NT2/D1 (cell line): Measurements from ENCODE around the gene QRFP.

ENCODE experiments used
- DNase-seq: peaks from one replicate; pipeline ENCODE4 v3.0.0-alpha.2; 2011; ENCODE audit warnings: low read depth, low spot score
- H3K27me3 ChIP-seq: 2 replicates; pipeline ENCODE4 v1.6.0; 2011; ENCODE audit warnings: mild to moderate bottlenecking; ENCODE audit not compliant: insufficient read length, insufficient read depth
- H3K36me3 ChIP-seq: 2 replicates; pipeline ENCODE4 v1.6.1; 2011; ENCODE audit warnings: mild to moderate bottlenecking, low read length, mixed read lengths; ENCODE audit not compliant: insufficient read depth, insufficient read length
- H3K4me1 ChIP-seq: 2 replicates; pipeline ENCODE4 v1.5.1; 2011; ENCODE audit not compliant: insufficient read depth, insufficient read length
- H3K4me3 ChIP-seq: 2 replicates; pipeline ENCODE4 v1.5.1; 2011; ENCODE audit warnings: low read depth; ENCODE audit not compliant: insufficient read length
- H3K9ac ChIP-seq: 2 replicates; pipeline ENCODE4 v1.6.0; 2011; ENCODE audit warnings: low read depth; ENCODE audit not compliant: insufficient read length
- H3K9me3 ChIP-seq: 2 replicates; pipeline ENCODE4 v1.5.1; 2011; ENCODE audit warnings: mild to moderate bottlenecking, low read length; ENCODE audit not compliant: insufficient read depth
- SUZ12 ChIP-seq: IDR thresholded peaks from 2 replicates; pipeline ENCODE4 v1.6.1; 2011; ENCODE audit not compliant: insufficient read length, insufficient read depth; ENCODE audit errors: extremely low read depth
- YY1 ChIP-seq: IDR thresholded peaks from 2 replicates; pipeline ENCODE4 v1.6.1; 2011; ENCODE audit not compliant: insufficient read length, insufficient read depth
- ZNF274 ChIP-seq: IDR thresholded peaks from 2 replicates; pipeline ENCODE4 v1.6.1; 2011; ENCODE audit warnings: mild to moderate bottlenecking, low read depth, low read length

QRFP gene

GRCh38 chr9:130885484-130886375 is 10.9 kb downstream of the QRFP start:
- Histone ChIP-seq H3K9ac (no peak overlapping the region), H3K4me1 (peaks cover 4% of the 10 kb centered on the region), H3K4me3 (no peak overlapping the region), H3K27me3 (no peaks in the 10 kb centered on the region), H3K9me3 (no peaks in the 10 kb centered on the region), H3K36me3 (peaks cover 92% of the 10 kb centered on the region)
- TF ChIP-seq YY1 (no peak), SUZ12 (no peak), ZNF274 (no peak)
- no peak for DNase-seq

- H3K4me3 ChIP-seq = no peak overlapping the region
- DNase-seq = no peak
- no peak overlapping the region for H3K9ac ChIP-seq
- TF ChIP-seq YY1 = no peak
- H3K4me1 ChIP-seq = peaks cover 4% of the 10 kb centered on the region
- H3K27me3 ChIP-seq = no peaks in the 10 kb centered on the region
- no peaks in the 10 kb centered on the region for H3K9me3 ChIP-seq
- H3K36me3 ChIP-seq = peaks cover 92% of the 10 kb centered on the region
Observed at GRCh38 chr9:130884542-130885483, 11.8 kb downstream of the QRFP start.

- DNase-seq = no peak
- H3K36me3 ChIP-seq = peaks cover 97% of the 10 kb centered on the region
- no peak overlapping the region for H3K9ac ChIP-seq
- TF ChIP-seq SUZ12 (no peak), ZNF274 (no peak), YY1 (no peak)
- no peaks in the 10 kb centered on the region for H3K27me3 ChIP-seq
- H3K9me3 ChIP-seq = no peaks in the 10 kb centered on the region
- no peak overlapping the region for H3K4me3 ChIP-seq
- H3K4me1 ChIP-seq = peaks cover 4% of the 10 kb centered on the region
Observed at GRCh38 chr9:130884111-130884531, 12.5 kb downstream of the QRFP start.

GRCh38 chr9:130883479-130883878 is 13.1 kb downstream of the QRFP start:
- no peak for TF ChIP-seq SUZ12
- TF ChIP-seq ZNF274 = no peak
- no peak for TF ChIP-seq YY1
- no peaks in the 10 kb centered on the region for H3K9me3 ChIP-seq
- H3K36me3 ChIP-seq = peaks cover 96% of the 10 kb centered on the region
- peaks cover 4% of the 10 kb centered on the region for H3K4me1 ChIP-seq
- no peaks in the 10 kb centered on the region for H3K27me3 ChIP-seq
- no peak for DNase-seq
- H3K9ac ChIP-seq = no peak overlapping the region
- H3K4me3 ChIP-seq = no peak overlapping the region

- Histone ChIP-seq H3K9ac (no peak overlapping the region), H3K9me3 (no peaks in the 10 kb centered on the region), H3K4me1 (peaks cover 4% of the 10 kb centered on the region), H3K4me3 (no peak overlapping the region), H3K36me3 (peaks cover 95% of the 10 kb centered on the region), H3K27me3 (no peaks in the 10 kb centered on the region)
- TF ChIP-seq SUZ12 (no peak), ZNF274 (no peak), YY1 (no peak)
- no peak for DNase-seq
Observed at GRCh38 chr9:130882696-130883225, 13.9 kb downstream of the QRFP start.

GRCh38 chr9:130881516-130881915 is 15.1 kb downstream of the QRFP start:
- H3K27me3 ChIP-seq = no peaks in the 10 kb centered on the region
- no peaks in the 10 kb centered on the region for H3K9me3 ChIP-seq
- peaks cover 4% of the 10 kb centered on the region for H3K4me1 ChIP-seq
- no peak for TF ChIP-seq YY1
- TF ChIP-seq SUZ12 = no peak
- no peak for TF ChIP-seq ZNF274
- H3K9ac ChIP-seq = no peak overlapping the region
- no peak overlapping the region for H3K4me3 ChIP-seq
- no peak for DNase-seq
- H3K36me3 ChIP-seq = peaks cover 93% of the 10 kb centered on the region
